ENCODE measurements around the gene DNMT3B. TPM values are rescaled to one million over a fixed set of nuclear protein-coding genes. Genes with fewer than 3 reads are reported as not detected.

Gene DNMT3B
- total RNA-seq, 1 experiment from 2014 or later, result 682 TPM

DNA sequence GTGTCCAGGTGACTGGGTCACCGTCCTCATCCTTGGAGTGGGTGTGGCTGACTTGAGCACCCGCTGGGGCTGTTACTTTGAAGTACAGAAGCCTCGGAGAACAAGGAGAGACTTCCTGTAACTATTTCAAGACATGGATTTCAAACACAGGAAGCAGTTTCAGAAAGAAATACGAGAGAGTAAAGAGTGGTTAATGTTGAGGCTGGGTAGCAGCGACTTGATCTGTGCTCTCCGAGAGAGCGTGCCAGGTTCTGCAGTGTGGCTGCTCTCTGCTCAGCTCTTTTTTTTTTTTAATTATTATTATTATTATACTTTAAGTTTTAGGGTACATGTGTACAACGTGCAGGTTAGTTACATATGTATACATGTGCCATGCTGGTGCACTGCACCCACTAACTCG is 79.0 kb downstream of the DNMT3B start (continued):
- TF ChIP-seq, protein P1, sequence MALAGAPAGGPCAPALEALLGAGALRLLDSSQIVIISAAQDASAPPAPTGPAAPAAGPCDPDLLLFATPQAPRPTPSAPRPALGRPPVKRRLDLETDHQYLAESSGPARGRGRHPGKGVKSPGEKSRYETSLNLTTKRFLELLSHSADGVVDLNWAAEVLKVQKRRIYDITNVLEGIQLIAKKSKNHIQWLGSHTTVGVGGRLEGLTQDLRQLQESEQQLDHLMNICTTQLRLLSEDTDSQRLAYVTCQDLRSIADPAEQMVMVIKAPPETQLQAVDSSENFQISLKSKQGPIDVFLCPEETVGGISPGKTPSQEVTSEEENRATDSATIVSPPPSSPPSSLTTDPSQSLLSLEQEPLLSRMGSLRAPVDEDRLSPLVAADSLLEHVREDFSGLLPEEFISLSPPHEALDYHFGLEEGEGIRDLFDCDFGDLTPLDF (CRISPR knock-in tag; IDR thresholded peaks at IDR 0.05), result no peak

DNA sequence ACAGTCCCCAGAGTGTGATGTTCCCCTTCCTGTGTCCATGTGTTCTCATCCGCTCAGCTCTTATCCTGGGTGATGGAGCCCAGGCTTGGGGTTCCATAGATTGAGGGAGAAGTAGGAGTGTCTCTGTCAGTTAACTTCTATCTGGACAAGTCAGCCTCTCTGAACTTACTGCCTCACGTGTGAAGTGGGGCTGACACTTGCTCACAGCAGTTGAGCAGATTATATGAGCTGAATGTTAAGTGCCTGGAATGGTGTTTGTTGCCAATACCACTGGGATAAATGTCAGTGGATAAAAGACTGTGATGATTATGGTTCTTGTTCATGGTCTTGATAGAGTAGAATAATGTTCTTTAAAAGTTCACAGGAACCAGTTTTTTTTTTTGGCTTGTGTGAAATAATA is 79.4 kb downstream of the DNMT3B start:
- CTCF ChIA-PET, result interaction anchor here (0.5 to 1.7 kb wide), 2 partner anchors 15 to 379 kb away, joined by 3 to 6 read pairs; no protein-coding TSS in a partner anchor
- no peak for DNase-seq (ENCODE audit: low spot score)
- Mint-ChIP-seq H3K4me3 (no peak overlapping the region), H3K4me1 (peaks cover 8% of the 10 kb centered on the region), H3K9me3 (no peaks in the 10 kb centered on the region), H3K27me3 (ENCODE audit: low read depth) (no peaks in the 10 kb centered on the region), H3K27ac (peak overlapping the region; percentile 57; the same call in 1 of the 2 replicates), H3K36me3 (peaks cover 61% of the 10 kb centered on the region)
- TF ChIP-seq, protein P2, sequence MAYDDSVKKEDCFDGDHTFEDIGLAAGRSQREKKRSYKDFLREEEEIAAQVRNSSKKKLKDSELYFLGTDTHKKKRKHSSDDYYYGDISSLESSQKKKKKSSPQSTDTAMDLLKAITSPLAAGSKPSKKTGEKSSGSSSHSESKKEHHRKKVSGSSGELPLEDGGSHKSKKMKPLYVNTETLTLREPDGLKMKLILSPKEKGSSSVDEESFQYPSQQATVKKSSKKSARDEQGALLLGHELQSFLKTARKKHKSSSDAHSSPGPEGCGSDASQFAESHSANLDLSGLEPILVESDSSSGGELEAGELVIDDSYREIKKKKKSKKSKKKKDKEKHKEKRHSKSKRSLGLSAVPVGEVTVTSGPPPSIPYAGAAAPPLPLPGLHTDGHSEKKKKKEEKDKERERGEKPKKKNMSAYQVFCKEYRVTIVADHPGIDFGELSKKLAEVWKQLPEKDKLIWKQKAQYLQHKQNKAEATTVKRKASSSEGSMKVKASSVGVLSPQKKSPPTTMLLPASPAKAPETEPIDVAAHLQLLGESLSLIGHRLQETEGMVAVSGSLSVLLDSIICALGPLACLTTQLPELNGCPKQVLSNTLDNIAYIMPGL (CRISPR knock-in tag; IDR thresholded peaks at IDR 0.05), result no peak
- TF ChIP-seq JUN (CRISPR knock-in tag; IDR thresholded peaks at IDR 0.05) (no peak), MYBL2 (CRISPR knock-in tag; IDR thresholded peaks at IDR 0.05) (no peak), ZNF416 (CRISPR knock-in tag; IDR thresholded peaks at IDR 0.05) (no peak)
- TF ChIP-seq, protein P3, sequence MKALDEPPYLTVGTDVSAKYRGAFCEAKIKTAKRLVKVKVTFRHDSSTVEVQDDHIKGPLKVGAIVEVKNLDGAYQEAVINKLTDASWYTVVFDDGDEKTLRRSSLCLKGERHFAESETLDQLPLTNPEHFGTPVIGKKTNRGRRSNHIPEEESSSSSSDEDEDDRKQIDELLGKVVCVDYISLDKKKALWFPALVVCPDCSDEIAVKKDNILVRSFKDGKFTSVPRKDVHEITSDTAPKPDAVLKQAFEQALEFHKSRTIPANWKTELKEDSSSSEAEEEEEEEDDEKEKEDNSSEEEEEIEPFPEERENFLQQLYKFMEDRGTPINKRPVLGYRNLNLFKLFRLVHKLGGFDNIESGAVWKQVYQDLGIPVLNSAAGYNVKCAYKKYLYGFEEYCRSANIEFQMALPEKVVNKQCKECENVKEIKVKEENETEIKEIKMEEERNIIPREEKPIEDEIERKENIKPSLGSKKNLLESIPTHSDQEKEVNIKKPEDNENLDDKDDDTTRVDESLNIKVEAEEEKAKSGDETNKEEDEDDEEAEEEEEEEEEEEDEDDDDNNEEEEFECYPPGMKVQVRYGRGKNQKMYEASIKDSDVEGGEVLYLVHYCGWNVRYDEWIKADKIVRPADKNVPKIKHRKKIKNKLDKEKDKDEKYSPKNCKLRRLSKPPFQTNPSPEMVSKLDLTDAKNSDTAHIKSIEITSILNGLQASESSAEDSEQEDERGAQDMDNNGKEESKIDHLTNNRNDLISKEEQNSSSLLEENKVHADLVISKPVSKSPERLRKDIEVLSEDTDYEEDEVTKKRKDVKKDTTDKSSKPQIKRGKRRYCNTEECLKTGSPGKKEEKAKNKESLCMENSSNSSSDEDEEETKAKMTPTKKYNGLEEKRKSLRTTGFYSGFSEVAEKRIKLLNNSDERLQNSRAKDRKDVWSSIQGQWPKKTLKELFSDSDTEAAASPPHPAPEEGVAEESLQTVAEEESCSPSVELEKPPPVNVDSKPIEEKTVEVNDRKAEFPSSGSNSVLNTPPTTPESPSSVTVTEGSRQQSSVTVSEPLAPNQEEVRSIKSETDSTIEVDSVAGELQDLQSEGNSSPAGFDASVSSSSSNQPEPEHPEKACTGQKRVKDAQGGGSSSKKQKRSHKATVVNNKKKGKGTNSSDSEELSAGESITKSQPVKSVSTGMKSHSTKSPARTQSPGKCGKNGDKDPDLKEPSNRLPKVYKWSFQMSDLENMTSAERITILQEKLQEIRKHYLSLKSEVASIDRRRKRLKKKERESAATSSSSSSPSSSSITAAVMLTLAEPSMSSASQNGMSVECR (CRISPR knock-in tag; IDR thresholded peaks at IDR 0.05; ENCODE audit: borderline replicate concordance), result no peak
- TF ChIP-seq, protein P4, sequence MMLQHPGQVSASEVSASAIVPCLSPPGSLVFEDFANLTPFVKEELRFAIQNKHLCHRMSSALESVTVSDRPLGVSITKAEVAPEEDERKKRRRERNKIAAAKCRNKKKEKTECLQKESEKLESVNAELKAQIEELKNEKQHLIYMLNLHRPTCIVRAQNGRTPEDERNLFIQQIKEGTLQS (CRISPR knock-in tag; conservative IDR thresholded peaks at IDR 0.05), result no peak
- TF ChIP-seq, protein P5, sequence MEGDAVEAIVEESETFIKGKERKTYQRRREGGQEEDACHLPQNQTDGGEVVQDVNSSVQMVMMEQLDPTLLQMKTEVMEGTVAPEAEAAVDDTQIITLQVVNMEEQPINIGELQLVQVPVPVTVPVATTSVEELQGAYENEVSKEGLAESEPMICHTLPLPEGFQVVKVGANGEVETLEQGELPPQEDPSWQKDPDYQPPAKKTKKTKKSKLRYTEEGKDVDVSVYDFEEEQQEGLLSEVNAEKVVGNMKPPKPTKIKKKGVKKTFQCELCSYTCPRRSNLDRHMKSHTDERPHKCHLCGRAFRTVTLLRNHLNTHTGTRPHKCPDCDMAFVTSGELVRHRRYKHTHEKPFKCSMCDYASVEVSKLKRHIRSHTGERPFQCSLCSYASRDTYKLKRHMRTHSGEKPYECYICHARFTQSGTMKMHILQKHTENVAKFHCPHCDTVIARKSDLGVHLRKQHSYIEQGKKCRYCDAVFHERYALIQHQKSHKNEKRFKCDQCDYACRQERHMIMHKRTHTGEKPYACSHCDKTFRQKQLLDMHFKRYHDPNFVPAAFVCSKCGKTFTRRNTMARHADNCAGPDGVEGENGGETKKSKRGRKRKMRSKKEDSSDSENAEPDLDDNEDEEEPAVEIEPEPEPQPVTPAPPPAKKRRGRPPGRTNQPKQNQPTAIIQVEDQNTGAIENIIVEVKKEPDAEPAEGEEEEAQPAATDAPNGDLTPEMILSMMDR (IDR thresholded peaks at IDR 0.05), result no peak
- POLR2A ChIA-PET, result no interaction called here
- ATAC-seq, result no peak

DNA sequence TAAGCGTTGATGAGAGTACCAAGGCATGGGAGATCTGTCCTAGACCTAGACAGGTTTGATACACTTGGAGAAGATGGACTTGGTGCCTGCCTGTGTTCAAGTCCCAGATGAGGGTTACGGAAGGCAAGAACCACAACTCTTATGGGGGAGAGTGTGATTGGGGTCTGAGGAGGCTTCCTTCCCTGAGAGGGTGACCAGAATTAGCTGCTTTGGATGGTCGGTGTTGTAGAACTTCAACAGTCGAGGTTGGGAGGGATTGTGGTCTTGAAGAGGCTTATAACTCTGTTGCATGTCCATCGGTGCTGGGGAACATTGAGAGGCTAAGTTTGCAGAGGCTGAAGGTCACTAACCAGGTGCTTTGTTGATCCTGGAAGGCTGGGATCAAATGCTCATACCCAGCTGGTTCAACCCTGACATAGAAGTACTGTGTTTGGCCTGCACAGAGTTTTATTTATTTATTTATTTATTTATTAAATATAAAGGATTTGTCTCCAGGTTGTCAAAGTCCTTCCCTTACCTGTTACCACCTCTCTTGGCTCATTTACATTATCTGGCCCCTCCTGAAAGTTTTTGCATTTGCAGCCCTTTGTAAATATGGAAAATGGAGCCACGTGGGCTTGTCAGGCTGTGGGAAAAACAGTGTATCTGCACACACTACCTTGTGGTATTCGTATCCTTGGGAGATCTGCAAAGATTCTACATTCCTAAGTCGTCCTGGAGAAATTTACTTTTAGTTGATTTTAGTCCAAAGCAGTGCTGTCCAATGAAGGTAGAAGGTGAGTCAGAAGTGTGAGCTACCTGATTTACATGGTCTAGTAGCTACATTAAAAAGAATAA is 80.7 kb downstream of the DNMT3B start:
- Mint-ChIP-seq H3K27me3 (ENCODE audit: low read depth) (no peaks in the 10 kb centered on the region), H3K4me3 (no peak overlapping the region), H3K27ac (peak overlapping the region; percentile 93), H3K36me3 (peaks cover 62% of the 10 kb centered on the region), H3K4me1 (peaks cover 17% of the 10 kb centered on the region), H3K9me3 (no peaks in the 10 kb centered on the region)
- CTCF ChIA-PET, result interaction anchor here (1.0 to 1.7 kb wide), 4 partner anchors 13 to 64 kb away, joined by 3 to 10 read pairs (median 4); no protein-coding TSS in a partner anchor
- ATAC-seq (no peak), DNase-seq (ENCODE audit: low spot score) (no peak)
- TF ChIP-seq FOXJ3 (CRISPR knock-in tag; IDR thresholded peaks at IDR 0.05; ENCODE audit: borderline replicate concordance), result no peak
- TF ChIP-seq IRF2 (CRISPR knock-in tag; IDR thresholded peaks at IDR 0.05; ENCODE audit: borderline replicate concordance, low read depth), result no peak
- TF ChIP-seq, protein P6, sequence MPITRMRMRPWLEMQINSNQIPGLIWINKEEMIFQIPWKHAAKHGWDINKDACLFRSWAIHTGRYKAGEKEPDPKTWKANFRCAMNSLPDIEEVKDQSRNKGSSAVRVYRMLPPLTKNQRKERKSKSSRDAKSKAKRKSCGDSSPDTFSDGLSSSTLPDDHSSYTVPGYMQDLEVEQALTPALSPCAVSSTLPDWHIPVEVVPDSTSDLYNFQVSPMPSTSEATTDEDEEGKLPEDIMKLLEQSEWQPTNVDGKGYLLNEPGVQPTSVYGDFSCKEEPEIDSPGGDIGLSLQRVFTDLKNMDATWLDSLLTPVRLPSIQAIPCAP (CRISPR knock-in tag; IDR thresholded peaks at IDR 0.05), result no peak
- TF ChIP-seq, protein P7, sequence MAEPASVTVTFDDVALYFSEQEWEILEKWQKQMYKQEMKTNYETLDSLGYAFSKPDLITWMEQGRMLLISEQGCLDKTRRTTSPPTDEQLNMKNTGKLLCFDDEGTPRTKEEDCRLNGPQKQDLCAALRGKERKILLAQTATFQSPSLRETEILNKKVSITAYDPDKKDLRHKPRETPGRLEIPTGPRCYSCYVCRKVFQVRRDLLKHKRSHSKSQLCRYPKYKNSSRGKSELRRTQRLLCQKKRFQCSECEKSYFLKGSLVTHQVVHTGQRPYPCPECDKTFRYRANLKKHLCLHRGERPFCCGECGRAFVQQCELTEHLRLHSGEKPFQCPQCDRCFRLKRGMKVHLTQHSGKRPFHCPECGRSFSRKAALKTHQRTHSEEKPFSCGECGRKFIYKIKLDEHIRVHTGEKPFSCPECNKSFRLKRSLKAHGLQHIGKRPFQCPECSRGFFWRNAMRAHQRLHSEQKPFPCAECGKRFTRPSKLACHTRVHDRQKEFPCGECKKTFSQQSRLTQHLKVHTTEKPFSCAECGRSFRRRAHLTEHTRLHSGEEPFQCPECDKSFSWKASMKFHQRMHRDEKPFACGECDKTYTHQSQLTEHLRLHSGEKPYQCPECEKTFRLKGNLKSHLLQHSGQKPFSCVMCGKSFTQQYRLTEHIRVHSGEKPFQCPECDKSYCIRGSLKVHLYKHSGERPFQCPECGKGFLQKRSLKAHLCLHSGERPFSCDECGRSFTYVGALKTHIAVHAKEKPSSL (CRISPR knock-in tag; conservative IDR thresholded peaks at IDR 0.05), result no peak
- TF ChIP-seq ESRRA (CRISPR knock-in tag; IDR thresholded peaks at IDR 0.05; ENCODE audit: borderline replicate concordance), result no peak
- POLR2A ChIA-PET, result no interaction called here

All from WTC11 (cell line).